GM20000 (cell line): ENCODE results near the gene DNAJC8.

Experiments
- DNase-seq: peaks from one replicate; pipeline ENCODE4 v3.0.0; 2012; ENCODE audit warnings: low spot score
- TF ChIP-seq, protein P1 (sequence below): IDR thresholded peaks from 2 replicates; pipeline ENCODE4 v1.5.1; 2012; ENCODE audit warnings: mild to moderate bottlenecking, control low read depth; ENCODE audit errors: extremely low read depth, missing control alignments

Gene DNAJC8

DNA sequence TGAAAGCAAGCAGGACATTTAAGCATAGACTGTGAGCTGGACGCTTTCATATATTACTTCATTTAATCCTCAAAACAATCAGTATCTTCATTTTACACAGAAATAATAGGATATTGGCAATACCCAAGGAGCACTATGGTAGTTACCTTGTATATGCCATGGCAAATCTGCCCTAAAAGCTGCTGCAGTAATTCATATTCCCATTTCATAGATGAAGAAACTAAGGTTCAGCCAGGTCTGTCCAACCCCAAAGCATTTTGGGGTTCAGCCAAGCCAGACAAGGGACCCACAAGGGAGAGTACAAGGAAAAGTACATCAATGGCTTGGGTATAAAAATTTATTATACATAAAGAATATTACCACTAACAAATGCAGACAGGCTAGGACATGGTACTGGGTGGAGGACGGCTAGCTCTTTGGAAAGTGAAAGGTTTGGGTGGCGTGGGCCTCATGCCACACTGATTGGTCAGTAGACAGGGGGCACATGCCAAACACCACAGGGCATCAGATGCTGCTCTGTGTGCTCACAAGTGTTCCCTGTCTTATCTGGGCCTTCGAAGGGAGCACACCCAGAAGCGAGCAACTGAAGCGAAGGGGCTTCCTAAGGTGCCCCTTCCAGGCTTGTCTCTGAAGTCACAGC, 32.5 kb downstream of the DNAJC8 start:
- TF ChIP-seq, protein P1, sequence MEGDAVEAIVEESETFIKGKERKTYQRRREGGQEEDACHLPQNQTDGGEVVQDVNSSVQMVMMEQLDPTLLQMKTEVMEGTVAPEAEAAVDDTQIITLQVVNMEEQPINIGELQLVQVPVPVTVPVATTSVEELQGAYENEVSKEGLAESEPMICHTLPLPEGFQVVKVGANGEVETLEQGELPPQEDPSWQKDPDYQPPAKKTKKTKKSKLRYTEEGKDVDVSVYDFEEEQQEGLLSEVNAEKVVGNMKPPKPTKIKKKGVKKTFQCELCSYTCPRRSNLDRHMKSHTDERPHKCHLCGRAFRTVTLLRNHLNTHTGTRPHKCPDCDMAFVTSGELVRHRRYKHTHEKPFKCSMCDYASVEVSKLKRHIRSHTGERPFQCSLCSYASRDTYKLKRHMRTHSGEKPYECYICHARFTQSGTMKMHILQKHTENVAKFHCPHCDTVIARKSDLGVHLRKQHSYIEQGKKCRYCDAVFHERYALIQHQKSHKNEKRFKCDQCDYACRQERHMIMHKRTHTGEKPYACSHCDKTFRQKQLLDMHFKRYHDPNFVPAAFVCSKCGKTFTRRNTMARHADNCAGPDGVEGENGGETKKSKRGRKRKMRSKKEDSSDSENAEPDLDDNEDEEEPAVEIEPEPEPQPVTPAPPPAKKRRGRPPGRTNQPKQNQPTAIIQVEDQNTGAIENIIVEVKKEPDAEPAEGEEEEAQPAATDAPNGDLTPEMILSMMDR, result no peak
- no peak for DNase-seq

DNA sequence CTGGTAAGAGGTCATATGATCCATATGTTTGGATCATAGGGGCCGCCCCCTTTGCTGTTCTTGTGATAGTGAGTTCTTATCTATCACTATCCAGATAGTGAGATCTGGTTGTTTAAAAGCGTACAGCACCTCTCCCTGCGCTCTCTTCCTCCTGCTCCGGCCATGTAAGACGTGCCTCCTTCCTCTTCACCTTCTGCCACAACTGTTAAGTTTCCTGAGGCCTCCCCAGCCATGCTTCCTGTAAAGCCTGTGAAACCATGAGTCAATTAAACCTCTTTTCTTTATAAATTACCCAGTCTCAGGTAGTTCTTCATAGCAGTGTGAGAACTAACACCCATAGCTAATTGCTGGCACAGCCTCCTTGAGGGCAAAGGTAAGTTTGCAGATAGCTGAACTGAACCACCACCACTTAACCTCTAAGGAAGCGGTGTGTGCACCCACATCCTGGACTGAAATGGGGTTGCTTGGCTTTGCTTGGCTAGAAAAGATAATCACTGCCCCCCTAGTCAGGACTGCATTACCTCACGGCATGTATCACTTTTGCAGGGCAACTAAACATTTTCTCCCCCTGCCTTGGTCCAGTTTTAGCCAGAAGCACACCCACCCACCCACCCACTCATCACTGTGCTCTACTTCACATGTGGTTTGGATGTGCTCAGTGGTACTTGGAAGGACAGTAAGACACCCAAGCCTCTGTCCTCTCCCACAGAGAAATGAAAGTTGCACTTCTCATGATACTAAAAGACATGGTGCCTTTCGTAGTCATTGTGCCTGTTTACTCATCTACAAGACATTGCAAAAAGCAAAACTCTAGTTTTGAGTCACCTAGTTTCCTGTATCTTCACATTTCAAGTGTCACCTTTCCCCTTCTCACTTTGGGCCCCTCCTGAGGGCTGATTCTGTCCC, 33.2 kb downstream of the DNAJC8 start:
- TF ChIP-seq, protein P1, result no peak
- peak; percentile 86 for DNase-seq

DNA sequence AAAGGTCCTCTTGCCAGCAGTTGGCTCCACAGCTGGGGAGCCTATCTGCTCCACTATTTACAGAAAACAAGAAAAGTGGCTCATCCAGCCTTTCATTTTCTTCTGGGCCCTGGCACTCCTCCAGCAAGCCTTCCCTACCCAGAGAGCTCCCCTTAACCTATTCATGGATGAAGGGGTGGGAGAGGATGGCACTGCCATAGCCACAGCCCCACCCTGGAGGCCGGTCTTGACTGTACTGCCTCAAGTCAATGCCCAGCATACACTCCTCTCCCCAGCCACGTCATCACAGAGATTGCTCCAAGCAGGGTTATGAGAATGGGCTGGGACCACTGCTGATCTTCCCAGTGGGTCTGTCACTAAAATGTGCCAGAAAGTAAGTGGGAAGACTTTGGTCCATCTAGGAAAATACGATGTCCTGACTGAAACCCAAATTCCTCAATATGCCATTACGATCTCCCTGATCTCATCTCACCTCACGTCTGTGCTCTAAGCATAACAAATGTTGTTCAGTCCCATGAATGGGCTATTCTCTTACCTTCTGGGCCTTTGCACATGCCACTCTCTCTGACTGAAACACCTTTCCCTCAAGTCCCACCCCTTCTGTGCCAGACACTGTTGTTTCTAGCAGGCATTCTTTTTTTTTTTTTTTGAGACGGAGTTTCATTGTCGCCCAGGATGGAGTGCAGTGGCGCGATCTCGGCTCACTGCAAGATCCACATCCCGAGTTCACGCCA, 35.0 kb downstream of the DNAJC8 start:
- DNase-seq, result no peak
- TF ChIP-seq, protein P1, result no peak

DNA sequence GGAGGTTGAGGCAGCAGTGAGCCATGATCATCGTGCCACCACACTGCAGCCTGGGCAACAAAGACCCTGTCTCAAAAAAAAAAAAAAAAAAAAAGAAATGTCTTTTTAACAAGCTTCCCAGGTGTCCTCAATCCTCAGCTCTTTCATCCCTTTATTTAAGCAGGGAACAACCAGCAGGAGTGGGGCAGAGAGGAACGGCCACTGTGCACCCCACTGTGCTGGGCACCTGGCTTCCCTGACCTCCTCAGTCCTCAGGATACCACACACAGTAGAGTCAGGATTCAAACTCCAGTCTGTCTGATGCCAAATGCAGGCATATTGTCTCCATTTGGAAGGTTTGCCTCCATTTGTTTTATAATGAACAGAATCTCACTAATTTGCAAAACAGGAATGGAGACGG, 36.5 kb downstream of the DNAJC8 start:
- TF ChIP-seq, protein P1, result no peak
- DNase-seq, result no peak

DNA sequence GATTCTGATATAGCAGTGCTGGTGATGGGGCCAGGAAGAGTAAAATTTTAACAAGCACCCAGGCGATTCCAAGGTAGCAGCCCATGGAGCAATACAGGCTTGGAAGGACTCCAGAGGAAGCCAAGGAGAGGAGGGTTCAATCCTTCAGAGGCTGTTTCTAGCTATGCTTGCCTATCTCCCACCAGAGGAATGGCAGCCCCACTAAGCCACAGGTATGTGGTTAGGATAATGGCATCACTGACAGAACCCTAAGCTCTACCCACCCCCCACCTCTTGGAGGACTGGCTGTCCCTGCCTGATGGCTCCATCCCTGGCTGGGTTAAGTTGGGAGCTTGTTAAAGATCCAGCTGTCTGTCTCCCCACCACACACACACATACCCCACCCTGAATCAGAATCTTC, 37.0 kb downstream of the DNAJC8 start:
- no peak for DNase-seq
- TF ChIP-seq, protein P1, result no peak

DNA sequence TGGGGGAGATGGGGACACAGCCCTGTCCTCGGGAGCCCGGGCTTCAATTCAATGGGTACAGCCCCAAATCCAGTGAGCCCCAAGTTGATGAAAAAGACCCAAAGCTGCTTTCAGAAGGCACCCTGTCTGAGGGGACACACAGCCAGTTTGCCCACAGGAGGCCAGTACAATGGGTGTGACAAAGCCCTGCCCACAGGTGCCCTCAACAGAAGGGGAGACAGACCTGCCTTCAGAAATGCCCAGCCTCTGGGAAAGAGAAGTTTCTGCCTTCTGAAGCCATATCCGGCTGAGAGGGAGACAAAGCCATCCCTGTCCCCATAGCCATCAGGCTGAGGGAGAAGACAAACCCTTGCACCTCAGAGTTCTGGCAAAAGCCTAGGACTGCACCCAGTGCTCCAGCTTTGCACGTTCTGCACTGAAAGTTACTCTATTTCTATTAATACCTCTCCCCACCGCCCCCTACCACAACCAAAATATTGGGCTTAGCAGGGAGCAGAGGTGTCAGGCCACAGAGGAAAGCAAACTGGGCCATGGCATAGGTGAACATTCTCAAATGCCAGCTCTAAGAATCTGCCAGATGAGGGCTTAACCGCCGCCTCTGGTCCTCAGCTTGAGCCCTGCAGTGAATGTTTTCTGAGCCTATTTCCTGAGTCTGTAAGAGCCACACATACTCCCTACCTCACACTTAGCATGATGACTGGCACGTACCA, 38.3 kb downstream of the DNAJC8 start:
- TF ChIP-seq, protein P1, result no peak
- no peak for DNase-seq
